ENCODE results near the gene ZNF789.

DNA sequence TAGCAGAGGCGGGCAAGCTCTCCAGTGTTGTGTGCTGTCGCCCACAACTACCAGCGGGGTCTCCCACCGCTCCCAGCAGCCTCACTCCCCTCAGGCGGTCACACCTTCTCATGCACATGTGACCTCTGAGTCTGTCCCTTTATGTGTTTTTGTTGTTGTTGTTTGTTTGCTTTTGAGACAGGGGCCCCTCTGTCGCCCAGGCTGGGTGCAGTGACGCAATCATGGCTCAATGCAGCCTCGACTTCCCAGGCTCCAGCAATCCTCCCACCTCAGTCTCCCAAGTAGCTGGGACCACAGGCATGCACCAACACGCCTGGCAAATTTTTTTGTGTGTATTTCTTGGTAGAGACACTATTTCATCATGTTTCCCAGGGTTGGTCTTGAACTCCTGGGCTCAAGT is 32.5 kb upstream of the ZNF789 start:
- TF ChIP-seq, protein P1, sequence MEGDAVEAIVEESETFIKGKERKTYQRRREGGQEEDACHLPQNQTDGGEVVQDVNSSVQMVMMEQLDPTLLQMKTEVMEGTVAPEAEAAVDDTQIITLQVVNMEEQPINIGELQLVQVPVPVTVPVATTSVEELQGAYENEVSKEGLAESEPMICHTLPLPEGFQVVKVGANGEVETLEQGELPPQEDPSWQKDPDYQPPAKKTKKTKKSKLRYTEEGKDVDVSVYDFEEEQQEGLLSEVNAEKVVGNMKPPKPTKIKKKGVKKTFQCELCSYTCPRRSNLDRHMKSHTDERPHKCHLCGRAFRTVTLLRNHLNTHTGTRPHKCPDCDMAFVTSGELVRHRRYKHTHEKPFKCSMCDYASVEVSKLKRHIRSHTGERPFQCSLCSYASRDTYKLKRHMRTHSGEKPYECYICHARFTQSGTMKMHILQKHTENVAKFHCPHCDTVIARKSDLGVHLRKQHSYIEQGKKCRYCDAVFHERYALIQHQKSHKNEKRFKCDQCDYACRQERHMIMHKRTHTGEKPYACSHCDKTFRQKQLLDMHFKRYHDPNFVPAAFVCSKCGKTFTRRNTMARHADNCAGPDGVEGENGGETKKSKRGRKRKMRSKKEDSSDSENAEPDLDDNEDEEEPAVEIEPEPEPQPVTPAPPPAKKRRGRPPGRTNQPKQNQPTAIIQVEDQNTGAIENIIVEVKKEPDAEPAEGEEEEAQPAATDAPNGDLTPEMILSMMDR (conservative IDR thresholded peaks at IDR 0.05; ENCODE audit: low read depth in 2 of 2): no peak
- TF ChIP-seq POLR2AphosphoS5 (IDR thresholded peaks at IDR 0.05; ENCODE audit: low read depth): no peak
- no peak for TF ChIP-seq EZH2 (IDR thresholded peaks at IDR 0.05; ENCODE audit: low read depth, unreplicated experiment)

All from GM23338 (cell line).